Heart left ventricle (tissue), 13 donors: ENCODE results near the gene PHACTR3.

Experiments used
- CTCF ChIP-seq, 12 donors: fragments of 200-600 bp; sonication (generic) in 4 of 12; IDR thresholded peaks; one replicate each; pipeline versions ENCODE4 v1.5.0 to v1.8.0; 2018 to 2022; ENCODE audit warnings: antibody characterized with exemption in 12 of 12, mild to moderate bottlenecking in 5 of 12
- POLR2A ChIP-seq, 2 donors: fragments of 450-650 bp; IDR thresholded peaks; one replicate each; pipeline ENCODE4 v1.6.1; 2017; ENCODE audit warnings: antibody characterized with exemption in 2 of 2, mild to moderate bottlenecking in 2 of 2, moderate library complexity in 2 of 2
- donor health status: ischemic (EF 13 %, LVEDD 7.1; RV severe dilation, severe dysfunction).
- donor health status: DM: no; HTN: yes; CAD: no.
- donor health status: DM: no; HTN: no; CAD: no.
- donor health status: ischemic (EF 25% LVEDD 6.9; RV normal size, moderate dysfunction).
- donor health status: ischemic (EF 25% LVEDD 5.7; RV mildly dilated, moderate dysfunction).
- donor health status: ischemic (EF 35%, LVEDD 5.7; RV mildly dilated, moderate dysfunction).
- donor health status: nonischemic (EF 11% LVEDD 7.7; RV severe dilation, severe dysfunction).
- donor health status: DM: yes; HTN: yes; CAD: no.
- donor health status: PGD.
- donor health status: ischemic (EF 29% LVEDD 5.4; RV normal size, mild dysfunction).
- donor health status: nonischemic (EF 23%, LVEDD 6.1; RV moderate dilation, normal function).

- TF ChIP-seq CTCF (IDR thresholded peaks at IDR 0.05) (no peak), POLR2A (IDR thresholded peaks at IDR 0.05) (no peak)
Observed at GRCh38 chr20:59670786-59671492, 66.6 kb downstream of the PHACTR3 start.
